Chondrocyte (in vitro differentiated cells): ENCODE measurements around the gene GAS6. TPM values are rescaled to one million over a fixed set of nuclear protein-coding genes. Genes with fewer than 3 reads are reported as not detected.

ENCODE experiments used
- DNase-seq: peaks from one replicate; pipeline ENCODE4 v3.0.0; 2021; ENCODE audit warnings: mixed read lengths, low spot score
- H3K27ac Mint-ChIP-seq: one replicate; pipeline ENCODE4 v1.8.0; 2021; ENCODE audit warnings: mild to moderate bottlenecking, moderate library complexity, mixed read lengths; ENCODE audit not compliant: unreplicated experiment
- H3K27me3 Mint-ChIP-seq: 2 replicates; pipeline ENCODE4 v1.8.0; 2021; ENCODE audit warnings: low read depth, mixed read lengths
- H3K36me3 Mint-ChIP-seq: 2 replicates; pipeline ENCODE4 v1.8.0; 2021; ENCODE audit warnings: low read depth, mixed read lengths
- H3K4me1 Mint-ChIP-seq: 2 replicates; pipeline ENCODE4 v1.8.0; 2021; ENCODE audit warnings: low read depth, mild to moderate bottlenecking, mixed read lengths
- H3K4me3 Mint-ChIP-seq: one replicate; pipeline ENCODE4 v1.8.0; 2021; ENCODE audit warnings: mild to moderate bottlenecking, moderate library complexity, mixed read lengths; ENCODE audit not compliant: unreplicated experiment
- H3K9me3 Mint-ChIP-seq: 2 replicates; pipeline ENCODE4 v1.8.0; 2021; ENCODE audit warnings: low read depth, mixed read lengths
- CTCF ChIP-seq: fragments of 200-600 bp; sonication (generic); IDR thresholded peaks from 2 replicates; pipeline ENCODE4 v1.5.0; 2021; ENCODE audit warnings: antibody characterized with exemption, mild to moderate bottlenecking, moderate library complexity
- total RNA-seq: library from RNA; stranded (reverse); gene quantifications from 3 replicates; pipeline ENCODE4 v1.2.1, GENCODE V29; 2021

GAS6 gene
- total RNA-seq, 1 donor from 2014 or later, result 111 TPM

- Mint-ChIP-seq H3K4me1 (no peaks in the 10 kb centered on the region), H3K27me3 (peaks cover 18% of the 10 kb centered on the region), H3K9me3 (peaks cover 2% of the 10 kb centered on the region), H3K4me3 (no peak overlapping the region), H3K27ac (no peak overlapping the region), H3K36me3 (peaks cover 4% of the 10 kb centered on the region)
- no peak for TF ChIP-seq CTCF
- no peak for DNase-seq
These were observed 86.3 kb downstream of the GAS6 start for GRCh38 chr13:113777311-113778260.

- no peak overlapping the region for H3K4me3 Mint-ChIP-seq
- H3K27me3 Mint-ChIP-seq, result peaks cover 18% of the 10 kb centered on the region
- no peak for TF ChIP-seq CTCF
These were observed 87.4 kb downstream of the GAS6 start for GRCh38 chr13:113776231-113777125.

GRCh38 chr13:113775451-113776145 lies 88.3 kb downstream of the GAS6 start:
- Mint-ChIP-seq H3K4me1 (no peaks in the 10 kb centered on the region), H3K27me3 (peaks cover 16% of the 10 kb centered on the region), H3K4me3 (no peak overlapping the region), H3K9me3 (peaks cover 9% of the 10 kb centered on the region), H3K36me3 (peaks cover 4% of the 10 kb centered on the region), H3K27ac (no peak overlapping the region)
- no peak for TF ChIP-seq CTCF
- no peak for DNase-seq

More at GRCh38 chr13:113776231-113777125, 87.4 kb downstream of the GAS6 start:
- DNase-seq, result no peak
- peaks cover 9% of the 10 kb centered on the region for H3K9me3 Mint-ChIP-seq
- no peak overlapping the region for H3K27ac Mint-ChIP-seq
- peaks cover 4% of the 10 kb centered on the region for H3K36me3 Mint-ChIP-seq
- no peaks in the 10 kb centered on the region for H3K4me1 Mint-ChIP-seq

GRCh38 chr13:113774177-113775107 lies 89.4 kb downstream of the GAS6 start:
- no peaks in the 10 kb centered on the region for H3K4me1 Mint-ChIP-seq
- H3K9me3 Mint-ChIP-seq, result peaks cover 9% of the 10 kb centered on the region
- TF ChIP-seq CTCF, result no peak
- H3K36me3 Mint-ChIP-seq, result peaks cover 4% of the 10 kb centered on the region
- H3K4me3 Mint-ChIP-seq, result no peak overlapping the region
- no peak for DNase-seq
- H3K27me3 Mint-ChIP-seq, result peaks cover 15% of the 10 kb centered on the region
- H3K27ac Mint-ChIP-seq, result no peak overlapping the region
